DOHH2 (cell line): ENCODE results near the gene CYP11A1.

Experiments
- EZH2phosphoT487 ChIP-seq: fragments of 200-600 bp; sonication (generic); IDR thresholded peaks from 2 replicates; pipeline ENCODE4 v1.6.1; 2017; ENCODE audit warnings: borderline replicate concordance, mild to moderate bottlenecking, antibody characterized with exemption, low read length, moderate library complexity, mixed read lengths
- TF ChIP-seq, protein P1 (sequence below): fragments of 200-600 bp; sonication (generic); IDR thresholded peaks from one replicate; pipeline ENCODE4 v1.5.1; 2014; ENCODE audit warnings: antibody characterized with exemption, mild to moderate bottlenecking, low read depth, low read length; ENCODE audit not compliant: poor library complexity, severe bottlenecking

DNA sequence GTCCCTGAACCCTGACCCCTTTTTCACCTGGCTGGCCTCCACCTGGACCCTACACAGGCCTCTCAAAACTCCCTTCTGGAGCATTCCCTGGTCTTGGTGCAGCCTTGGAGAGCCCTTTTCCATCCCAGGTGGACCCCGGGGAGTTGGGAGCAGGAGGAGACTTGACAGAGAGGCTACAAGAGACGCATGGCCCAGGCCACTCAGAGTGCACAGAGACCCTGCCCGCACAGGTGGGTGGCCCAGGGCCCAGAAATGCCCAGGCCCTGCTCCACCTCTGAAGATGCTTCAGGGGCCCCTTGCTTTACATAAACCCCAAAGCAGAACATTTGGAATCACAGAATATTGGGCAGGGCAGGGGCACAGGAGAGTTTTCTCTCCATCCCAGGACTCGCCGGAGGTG, 34.4 kb downstream of the CYP11A1 start:
- TF ChIP-seq, protein P1, sequence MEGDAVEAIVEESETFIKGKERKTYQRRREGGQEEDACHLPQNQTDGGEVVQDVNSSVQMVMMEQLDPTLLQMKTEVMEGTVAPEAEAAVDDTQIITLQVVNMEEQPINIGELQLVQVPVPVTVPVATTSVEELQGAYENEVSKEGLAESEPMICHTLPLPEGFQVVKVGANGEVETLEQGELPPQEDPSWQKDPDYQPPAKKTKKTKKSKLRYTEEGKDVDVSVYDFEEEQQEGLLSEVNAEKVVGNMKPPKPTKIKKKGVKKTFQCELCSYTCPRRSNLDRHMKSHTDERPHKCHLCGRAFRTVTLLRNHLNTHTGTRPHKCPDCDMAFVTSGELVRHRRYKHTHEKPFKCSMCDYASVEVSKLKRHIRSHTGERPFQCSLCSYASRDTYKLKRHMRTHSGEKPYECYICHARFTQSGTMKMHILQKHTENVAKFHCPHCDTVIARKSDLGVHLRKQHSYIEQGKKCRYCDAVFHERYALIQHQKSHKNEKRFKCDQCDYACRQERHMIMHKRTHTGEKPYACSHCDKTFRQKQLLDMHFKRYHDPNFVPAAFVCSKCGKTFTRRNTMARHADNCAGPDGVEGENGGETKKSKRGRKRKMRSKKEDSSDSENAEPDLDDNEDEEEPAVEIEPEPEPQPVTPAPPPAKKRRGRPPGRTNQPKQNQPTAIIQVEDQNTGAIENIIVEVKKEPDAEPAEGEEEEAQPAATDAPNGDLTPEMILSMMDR, result no peak
- TF ChIP-seq EZH2phosphoT487, result no peak
